OCI-LY1 (cell line): ENCODE measurements around the gene GNAI2.

Source experiments
- H2AFZ ChIP-seq: fragments of 200-600 bp; sonication (generic), shearing (Covaris generic); 2 replicates; pipeline ENCODE4 v1.6.0; 2014; ENCODE audit warnings: antibody characterized with exemption, mild to moderate bottlenecking, low read length
- H3F3A ChIP-seq: fragments of 200-600 bp; sonication (generic), shearing (Covaris generic); 2 replicates; pipeline ENCODE4 v1.6.0; 2014; ENCODE audit warnings: mild to moderate bottlenecking, antibody characterized with exemption, low read length, moderate library complexity; ENCODE audit not compliant: insufficient read depth
- H3K27ac ChIP-seq: fragments of 200-600 bp; sonication (generic); 2 replicates; pipeline ENCODE4 v1.5.1; 2014; ENCODE audit warnings: low read length, mixed run types, mild to moderate bottlenecking, low read depth; ENCODE audit not compliant: poor library complexity, severe bottlenecking
- H3K27me3 ChIP-seq: fragments of 200-600 bp; sonication (generic); 2 replicates; pipeline ENCODE4 v1.6.0; 2014; ENCODE audit warnings: antibody characterized with exemption, mild to moderate bottlenecking, low read length, moderate library complexity; ENCODE audit not compliant: insufficient read depth
- H3K36me3 ChIP-seq: fragments of 200-600 bp; sonication (generic); 2 replicates; pipeline ENCODE4 v1.6.1; 2014; ENCODE audit warnings: mild to moderate bottlenecking, antibody characterized with exemption, low read length, moderate library complexity, mixed read lengths; ENCODE audit not compliant: insufficient read depth
- H3K4me1 ChIP-seq: fragments of 200-600 bp; sonication (generic); 2 replicates; pipeline ENCODE4 v1.5.1; 2014; ENCODE audit warnings: mild to moderate bottlenecking, low read length, moderate library complexity; ENCODE audit not compliant: insufficient read depth, severe bottlenecking
- H3K4me2 ChIP-seq: fragments of 200-600 bp; sonication (generic), shearing (Covaris generic); 2 replicates; pipeline ENCODE4 v1.6.1; 2014; ENCODE audit warnings: low read length
- H3K4me3 ChIP-seq: fragments of 200-600 bp; sonication (generic); 2 replicates; pipeline ENCODE4 v1.5.1; 2014; ENCODE audit warnings: low read length, low read depth, mild to moderate bottlenecking, mixed read lengths; ENCODE audit not compliant: poor library complexity, severe bottlenecking
- H3K79me2 ChIP-seq: fragments of 200-600 bp; shearing (Covaris generic); 2 replicates; pipeline ENCODE4 v1.6.1; 2016; ENCODE audit warnings: mixed run types, low read length, mixed read lengths; ENCODE audit not compliant: insufficient read depth
- H3K9ac ChIP-seq: fragments of 200-600 bp; sonication (generic), shearing (Covaris generic); 2 replicates; pipeline ENCODE4 v1.6.1; 2014; ENCODE audit warnings: mild to moderate bottlenecking, low read length, mixed read lengths
- H3K9me2 ChIP-seq: fragments of 200-600 bp; sonication (generic), shearing (Covaris generic); 2 replicates; pipeline ENCODE4 v1.6.1; 2014; ENCODE audit warnings: low read depth, mild to moderate bottlenecking, low read length, mixed read lengths
- H3K9me3 ChIP-seq: fragments of 200-600 bp; shearing (Covaris generic); 2 replicates; pipeline ENCODE4 v1.6.1; 2014; ENCODE audit warnings: low read length, mixed read lengths
- H4K20me1 ChIP-seq: fragments of 200-600 bp; sonication (generic), shearing (Covaris generic); 2 replicates; pipeline ENCODE4 v1.6.0; 2016; ENCODE audit warnings: mild to moderate bottlenecking, low read length; ENCODE audit not compliant: insufficient read depth
- CTCF ChIP-seq: fragments of 200-600 bp; sonication (generic), shearing (Covaris generic); IDR thresholded peaks from 2 replicates; pipeline ENCODE4 v1.5.1; 2017; ENCODE audit warnings: mild to moderate bottlenecking, antibody characterized with exemption, low read length, moderate library complexity, mixed read lengths
- EZH2 ChIP-seq: fragments of 200-600 bp; sonication (generic), shearing (Covaris generic); IDR thresholded peaks from 2 replicates; pipeline ENCODE4 v1.8.0; 2017; ENCODE audit warnings: borderline replicate concordance, mixed run types, mild to moderate bottlenecking, antibody characterized with exemption, low read length, moderate library complexity, mixed read lengths

The GNAI2 gene

GRCh38 chr3:50196253-50196801, 39.7 kb upstream of the GNAI2 start:
- H3K36me3 ChIP-seq: no peaks in the 10 kb centered on the region
- no peak overlapping the region for H3K27ac ChIP-seq
- H4K20me1 ChIP-seq: no peaks in the 10 kb centered on the region
- H3K4me3 ChIP-seq: no peak overlapping the region
- no peaks in the 10 kb centered on the region for H3K4me1 ChIP-seq
- H3K27me3 ChIP-seq: no peaks in the 10 kb centered on the region; the same call in 1 of the 2 replicates
- no peaks in the 10 kb centered on the region for H3K9me3 ChIP-seq
- H3K9me2 ChIP-seq: no peaks in the 10 kb centered on the region
- H2AFZ ChIP-seq: no peak overlapping the region
- TF ChIP-seq EZH2 (no peak), CTCF (no peak)
- H3K79me2 ChIP-seq: no peaks in the 10 kb centered on the region
- H3K9ac ChIP-seq: no peak overlapping the region
- no peak overlapping the region for H3K4me2 ChIP-seq
- H3F3A ChIP-seq: no peaks in the 10 kb centered on the region

DNA sequence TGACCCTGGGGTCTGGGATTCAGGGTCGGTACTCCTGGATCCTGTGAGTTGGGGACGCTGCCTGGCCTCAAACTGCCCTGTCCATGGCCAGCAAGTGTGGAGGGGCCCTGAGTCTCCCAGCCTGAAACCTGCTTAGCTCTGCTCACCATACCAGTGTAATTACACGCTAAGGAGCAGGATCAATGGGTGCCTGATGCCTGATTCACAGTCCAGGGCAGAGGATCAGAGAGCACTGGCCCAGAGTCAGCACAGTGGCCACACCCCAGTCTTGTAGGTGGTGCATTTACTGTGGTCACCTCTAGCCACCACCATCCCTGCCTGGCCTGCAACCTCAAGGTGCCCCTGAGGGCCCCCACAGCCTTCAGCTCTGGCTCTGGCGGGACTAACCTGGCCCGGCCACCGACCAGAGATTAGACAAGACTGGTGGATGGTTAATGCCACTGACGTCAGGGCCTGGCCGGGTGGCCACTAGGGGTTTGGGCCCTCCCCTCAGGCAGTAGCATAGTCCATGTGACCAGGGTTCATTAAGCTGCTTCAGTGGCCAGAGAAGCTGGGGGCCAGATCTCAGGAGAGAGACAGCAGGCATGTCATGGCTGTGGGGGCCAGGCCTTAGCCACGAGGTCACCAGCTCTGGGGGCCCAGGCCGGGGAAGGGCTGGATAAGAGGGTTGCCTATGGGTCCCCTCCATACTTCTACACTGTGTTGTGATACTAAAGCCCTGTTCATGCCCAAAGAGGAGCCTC, 34.3 kb upstream of the GNAI2 start:
- no peaks in the 10 kb centered on the region for H3K36me3 ChIP-seq
- H4K20me1 ChIP-seq: no peaks in the 10 kb centered on the region
- no peak overlapping the region for H3K9ac ChIP-seq
- H3K27me3 ChIP-seq: peaks cover 10% of the 10 kb centered on the region
- TF ChIP-seq CTCF (no peak), EZH2 (no peak)
- no peaks in the 10 kb centered on the region for H3F3A ChIP-seq
- H3K4me1 ChIP-seq: no peaks in the 10 kb centered on the region
- H3K4me3 ChIP-seq: no peak overlapping the region
- H2AFZ ChIP-seq: no peak overlapping the region
- no peak overlapping the region for H3K27ac ChIP-seq
- H3K9me2 ChIP-seq: no peaks in the 10 kb centered on the region
- no peak overlapping the region for H3K4me2 ChIP-seq
- no peaks in the 10 kb centered on the region for H3K79me2 ChIP-seq
- H3K9me3 ChIP-seq: no peaks in the 10 kb centered on the region

GRCh38 chr3:50202353-50203112, 33.5 kb upstream of the GNAI2 start:
- TF ChIP-seq EZH2 (no peak), CTCF (no peak)
- Histone ChIP-seq H3K9ac (no peak overlapping the region), H2AFZ (no peak overlapping the region)

More at GRCh38 chr3:50202353-50203112, 33.5 kb upstream of the GNAI2 start:
- peaks cover 10% of the 10 kb centered on the region for H3K27me3 ChIP-seq
- no peaks in the 10 kb centered on the region for H3K9me2 ChIP-seq
- H4K20me1 ChIP-seq: no peaks in the 10 kb centered on the region
- no peaks in the 10 kb centered on the region for H3F3A ChIP-seq
- H3K4me1 ChIP-seq: no peaks in the 10 kb centered on the region
- no peaks in the 10 kb centered on the region for H3K79me2 ChIP-seq
- no peak overlapping the region for H3K4me2 ChIP-seq
- H3K36me3 ChIP-seq: no peaks in the 10 kb centered on the region
- no peak overlapping the region for H3K27ac ChIP-seq
- no peaks in the 10 kb centered on the region for H3K9me3 ChIP-seq
- no peak overlapping the region for H3K4me3 ChIP-seq
